ENCODE results near the gene JAZF1.

Gene JAZF1

GRCh38 chr7:28106321-28106829, 74.2 kb downstream of the JAZF1 start:
- no peak for DNase-seq (ENCODE audit: low read depth in 2 of 2)

- no peak for DNase-seq (ENCODE audit: low read depth in 2 of 2)
Measured at GRCh38 chr7:28105234-28105633, 75.4 kb downstream of the JAZF1 start.

GRCh38 chr7:28104811-28105210, 75.8 kb downstream of the JAZF1 start:
- DNase-seq (ENCODE audit: low read depth in 2 of 2) = no peak

GRCh38 chr7:28104041-28104541, 76.5 kb downstream of the JAZF1 start:
- DNase-seq (ENCODE audit: low read depth in 2 of 2) = no peak

GRCh38 chr7:28102797-28103196, 77.8 kb downstream of the JAZF1 start:
- no peak for DNase-seq (ENCODE audit: low read depth in 2 of 2)

- peak in 1 of 2 donors; percentile 18 for DNase-seq (ENCODE audit: low read depth in 2 of 2)
Measured at GRCh38 chr7:28096713-28097112, 83.9 kb downstream of the JAZF1 start.

- no peak for DNase-seq (ENCODE audit: low read depth in 2 of 2)
Measured at GRCh38 chr7:28095231-28095630, 85.4 kb downstream of the JAZF1 start.

GRCh38 chr7:28093623-28094232, 86.9 kb downstream of the JAZF1 start:
- DNase-seq (ENCODE audit: low read depth in 2 of 2) = peak; percentile 57 to 70

- DNase-seq (ENCODE audit: low read depth in 2 of 2) = no peak
Measured at GRCh38 chr7:28091190-28091589, 89.4 kb downstream of the JAZF1 start.

- no peak for DNase-seq (ENCODE audit: low read depth in 2 of 2)
Measured at GRCh38 chr7:28088901-28089714, 91.5 kb downstream of the JAZF1 start.

- no peak for DNase-seq (ENCODE audit: low read depth in 2 of 2)
Measured at GRCh38 chr7:28088032-28088431, 92.6 kb downstream of the JAZF1 start.

GRCh38 chr7:28086198-28086597, 94.4 kb downstream of the JAZF1 start:
- no peak for DNase-seq (ENCODE audit: low read depth in 2 of 2)

- DNase-seq (ENCODE audit: low read depth in 2 of 2) = no peak
Measured at GRCh38 chr7:28083998-28084985, 96.3 kb downstream of the JAZF1 start.

GRCh38 chr7:28083164-28083997, 97.2 kb downstream of the JAZF1 start:
- no peak for DNase-seq (ENCODE audit: low read depth in 2 of 2)

- no peak for DNase-seq (ENCODE audit: low read depth in 2 of 2)
Measured at GRCh38 chr7:28082071-28082470, 98.5 kb downstream of the JAZF1 start.

GRCh38 chr7:28081016-28081415, 99.6 kb downstream of the JAZF1 start:
- no peak for DNase-seq (ENCODE audit: low read depth in 2 of 2)

- peak; percentile 27 to 28 for DNase-seq (ENCODE audit: low read depth in 2 of 2)
Measured at GRCh38 chr7:28078036-28078901, 102.3 kb downstream of the JAZF1 start.

GRCh38 chr7:28077616-28078015, 103.0 kb downstream of the JAZF1 start:
- DNase-seq (ENCODE audit: low read depth in 2 of 2) = no peak

GRCh38 chr7:28076423-28077200, 104.0 kb downstream of the JAZF1 start:
- DNase-seq (ENCODE audit: low read depth in 2 of 2) = no peak
